GM21447 (cell line): ENCODE results near the gene MTF2.

ENCODE experiments used
- ATAC-seq: cut with Tn5 transposase; IDR thresholded peaks from one replicate; pipeline ENCODE4 v1.9.1; 2021; ENCODE audit not compliant: unreplicated experiment

MTF2 gene

DNA sequence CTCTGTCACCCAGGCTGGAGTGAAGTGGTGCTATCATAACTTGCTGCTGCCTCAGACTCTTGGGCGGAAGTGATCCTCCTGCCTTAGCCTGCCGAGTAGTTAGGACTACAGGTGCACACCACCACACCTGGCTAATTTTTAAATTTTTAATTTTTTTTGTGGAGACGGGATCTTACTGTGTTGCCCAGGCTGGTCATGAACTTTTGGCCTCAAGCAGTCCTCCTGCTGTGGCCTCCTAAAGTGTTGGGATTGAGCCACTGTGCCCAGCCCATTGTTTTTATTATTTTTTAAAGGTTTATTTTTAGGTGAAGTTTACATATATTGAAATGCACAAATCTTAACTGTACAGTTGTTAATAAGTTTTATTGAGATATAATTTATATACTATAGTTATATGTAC is 3.2 kb downstream of the MTF2 start:
- ATAC-seq = no peak

DNA sequence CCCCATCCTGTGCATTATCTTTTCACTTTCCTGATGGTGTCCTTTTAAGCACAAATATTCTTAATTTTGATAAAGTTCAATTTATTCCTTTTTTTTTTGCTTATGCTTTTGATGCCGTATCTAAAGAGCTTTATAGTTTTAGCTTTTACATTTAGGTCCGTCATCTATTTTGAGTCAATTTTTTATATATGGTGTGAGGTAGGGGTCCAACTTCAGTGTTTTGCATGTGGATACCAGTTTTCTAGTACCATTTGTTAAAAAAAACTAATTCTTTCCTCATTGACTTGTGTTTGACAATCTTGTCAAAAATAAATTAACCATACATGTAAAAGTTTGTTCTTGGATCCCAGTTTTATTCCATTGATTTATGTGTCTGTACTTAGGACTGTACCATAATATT is 4.9 kb downstream of the MTF2 start:
- ATAC-seq = no peak

DNA sequence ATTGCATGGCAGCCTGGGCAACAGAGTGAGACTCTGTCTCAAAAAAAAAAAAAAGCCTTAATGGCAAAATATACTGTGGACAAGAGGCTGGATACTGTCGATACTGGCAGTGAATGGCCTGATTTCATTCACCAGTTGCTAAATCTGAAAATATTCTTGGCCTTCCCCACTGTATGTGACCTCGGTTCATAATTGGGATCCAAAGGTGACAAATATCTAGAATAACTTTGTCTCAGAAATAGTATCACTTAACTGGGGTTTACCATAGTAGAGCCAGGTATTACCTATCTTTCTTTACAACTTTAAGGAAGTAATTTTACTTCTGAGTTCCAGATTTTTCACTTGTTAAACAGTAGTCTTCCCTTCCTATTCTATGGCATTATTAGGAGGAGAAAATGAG is 8.4 kb downstream of the MTF2 start:
- ATAC-seq = no peak

DNA sequence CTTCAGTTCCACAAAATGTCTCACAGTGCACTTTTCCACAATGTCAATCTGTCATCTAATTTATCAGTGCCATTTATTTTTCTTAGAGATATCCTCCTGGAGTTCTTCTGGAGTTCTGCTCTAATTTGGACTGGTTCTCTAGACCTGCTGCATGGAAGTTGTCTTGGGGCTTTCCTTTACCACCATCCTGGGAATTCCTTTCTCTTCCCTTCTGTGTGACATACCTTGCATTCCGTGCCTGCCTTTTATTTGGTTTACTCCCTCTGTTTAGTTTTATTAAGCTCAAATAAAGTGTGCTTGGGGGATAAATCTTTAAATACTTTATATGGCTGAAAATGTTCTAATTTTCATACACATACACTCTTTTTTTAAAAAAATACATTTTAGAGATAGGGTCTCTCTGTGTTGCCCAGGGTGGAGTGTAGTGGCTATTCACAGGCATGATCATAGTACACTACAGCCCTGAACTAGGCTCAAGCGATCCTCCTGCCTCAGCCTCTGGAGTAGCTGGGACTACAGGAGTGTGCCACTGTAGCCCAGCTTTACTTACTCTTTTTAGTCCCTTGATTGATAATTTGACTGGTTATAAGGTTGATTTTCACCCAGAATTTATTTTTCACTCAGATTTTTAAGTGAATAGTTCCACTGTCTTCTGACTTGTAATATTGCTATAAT is 14.4 kb downstream of the MTF2 start:
- ATAC-seq = no peak

DNA sequence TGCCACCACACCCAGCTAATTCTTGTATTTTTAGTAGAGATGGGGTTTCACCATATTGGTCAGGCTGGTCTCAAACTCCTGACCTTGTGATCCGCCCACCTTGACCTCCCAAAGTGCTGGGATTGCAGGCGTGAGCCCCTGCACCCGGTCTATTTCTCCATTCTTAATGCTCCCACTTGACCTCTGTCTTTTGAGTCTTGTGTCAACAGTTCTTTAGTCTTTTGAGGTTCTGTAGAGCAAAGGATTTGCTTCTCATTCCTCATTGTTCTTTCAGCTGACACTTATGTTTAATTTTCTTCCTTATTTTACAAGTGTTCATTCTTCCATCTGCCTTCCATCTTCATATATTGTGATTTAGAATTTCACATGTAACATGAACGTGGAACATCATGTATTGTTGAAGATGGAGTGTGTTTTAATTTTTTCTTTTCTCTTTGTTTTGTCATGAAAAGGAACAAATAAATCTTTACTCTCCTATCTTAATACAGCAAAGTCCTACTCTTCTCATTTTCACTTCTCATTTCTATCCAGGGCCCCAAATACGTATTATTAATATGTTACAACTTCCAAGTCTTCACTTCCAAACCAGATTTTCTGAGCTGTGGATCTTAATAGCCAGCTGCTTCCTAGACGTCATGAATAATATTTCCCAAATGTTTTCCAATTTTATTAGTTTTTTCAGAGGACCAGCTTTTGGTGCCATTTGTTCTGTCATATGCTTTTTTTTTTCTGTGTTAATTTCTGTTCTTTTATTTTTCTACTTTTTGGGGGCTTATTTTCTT is 16.9 kb downstream of the MTF2 start:
- ATAC-seq = no peak

DNA sequence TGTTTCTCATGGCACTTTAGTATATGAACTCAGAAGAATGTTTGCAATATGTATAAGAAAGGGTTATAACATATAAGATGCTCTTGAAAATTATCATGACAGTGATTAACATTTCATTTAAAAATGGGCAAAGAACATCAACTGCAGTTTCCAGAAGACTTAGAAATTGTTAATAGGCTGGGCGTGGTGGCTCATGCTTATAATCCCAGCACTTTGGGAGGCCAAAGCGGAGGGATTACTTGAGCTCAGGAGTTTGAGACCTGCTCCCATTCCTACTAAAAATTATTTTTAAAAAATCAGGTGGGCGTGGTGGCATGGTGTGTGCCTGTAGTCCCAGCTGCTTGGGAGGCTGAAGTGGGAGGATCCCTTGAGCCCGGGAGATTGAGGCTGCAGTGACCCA is 23.1 kb downstream of the MTF2 start:
- ATAC-seq = no peak

DNA sequence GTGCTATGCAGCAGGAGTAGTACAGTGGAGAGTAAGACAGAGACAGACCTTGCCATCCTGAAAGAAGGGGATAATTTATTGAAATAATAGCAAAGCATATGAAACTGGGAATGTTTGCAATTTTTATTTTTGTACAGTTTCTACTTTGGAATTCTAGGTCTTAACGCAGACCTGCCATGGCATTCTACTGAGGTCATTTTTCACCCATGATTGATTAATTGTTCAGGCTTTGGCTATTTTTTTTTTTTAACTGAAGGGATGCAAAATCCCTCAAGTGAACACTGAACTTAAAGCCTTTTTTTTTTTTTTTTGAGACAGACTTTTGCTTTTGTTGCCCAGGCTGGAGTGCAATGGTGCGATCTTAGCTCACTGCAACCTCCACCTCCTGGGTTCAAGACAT is 27.1 kb downstream of the MTF2 start:
- ATAC-seq = no peak

DNA sequence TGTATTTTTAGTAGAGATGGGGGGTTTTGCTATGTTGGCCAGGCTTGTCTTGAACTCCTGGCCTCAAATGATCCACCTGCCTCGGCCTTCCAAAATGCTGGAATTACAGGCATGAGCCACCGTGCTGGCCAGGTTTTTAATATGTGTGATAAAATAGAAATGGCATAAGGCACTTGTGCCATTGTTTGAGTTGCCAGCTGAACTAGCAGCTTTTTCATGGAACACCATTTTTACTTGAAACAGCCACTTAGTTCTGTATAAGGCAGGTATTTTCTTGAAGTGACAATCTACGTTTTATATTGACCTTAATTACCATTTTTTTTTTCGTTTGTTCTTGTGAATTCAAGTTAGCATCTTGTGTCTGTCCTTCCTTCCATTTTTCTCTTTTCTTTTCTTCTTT is 28.3 kb downstream of the MTF2 start:
- no peak for ATAC-seq

DNA sequence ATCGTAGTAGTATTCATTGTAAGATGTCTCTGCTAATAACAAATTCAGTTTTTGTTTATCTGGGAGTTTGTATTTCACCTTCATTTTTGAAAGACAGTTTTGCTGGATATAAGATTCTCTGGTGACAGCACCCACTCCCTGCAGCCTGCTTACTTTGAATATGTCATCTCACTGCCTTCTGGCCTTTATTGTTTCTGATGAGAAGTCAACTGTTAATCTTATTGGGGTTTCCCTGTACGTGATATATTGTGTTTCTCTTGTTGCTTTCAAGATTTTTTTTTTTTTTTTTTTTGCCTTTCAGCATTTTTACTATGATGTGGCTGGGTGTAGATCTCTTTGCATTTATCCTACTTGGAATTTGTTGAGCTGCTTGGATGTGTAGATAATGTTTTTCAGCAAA is 29.3 kb downstream of the MTF2 start:
- no peak for ATAC-seq

DNA sequence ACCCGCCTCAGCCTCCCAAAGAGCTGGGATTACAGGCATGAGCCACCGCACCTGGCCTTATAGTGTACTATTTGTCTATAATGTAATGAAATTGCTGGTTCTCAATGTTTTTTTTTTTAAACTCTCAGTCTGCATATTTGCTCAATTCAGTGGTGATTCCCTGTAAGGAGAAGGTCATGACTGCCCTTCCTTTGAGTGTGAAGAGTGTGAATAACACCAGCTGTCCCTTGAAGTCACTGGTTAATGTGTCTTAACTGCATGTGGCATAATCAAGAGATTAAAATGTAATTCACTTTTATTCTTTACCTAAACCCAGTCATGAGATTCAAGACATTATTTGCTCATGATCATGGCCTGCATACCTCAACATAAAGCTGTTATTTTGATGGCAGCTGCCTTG is 30.5 kb downstream of the MTF2 start:
- no peak for ATAC-seq

DNA sequence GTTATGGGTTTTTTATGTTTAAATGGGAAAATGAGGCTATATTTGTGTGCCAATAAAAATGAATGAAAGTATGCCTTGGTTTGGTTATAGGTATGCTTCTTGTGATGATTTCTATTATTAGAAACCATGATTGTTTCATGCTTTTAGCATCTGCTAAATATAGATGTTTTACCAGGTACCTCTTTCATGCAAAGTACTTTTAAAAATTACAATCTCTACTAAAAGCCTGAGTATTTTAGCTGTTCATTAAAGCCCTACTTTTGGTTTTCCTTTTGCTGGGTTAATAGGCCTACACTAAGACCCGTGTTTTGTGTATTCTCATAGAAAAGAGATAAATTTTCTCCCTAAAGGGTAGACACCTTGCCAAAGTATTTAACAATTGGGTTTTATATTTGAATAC is 32.0 kb downstream of the MTF2 start:
- no peak for ATAC-seq

DNA sequence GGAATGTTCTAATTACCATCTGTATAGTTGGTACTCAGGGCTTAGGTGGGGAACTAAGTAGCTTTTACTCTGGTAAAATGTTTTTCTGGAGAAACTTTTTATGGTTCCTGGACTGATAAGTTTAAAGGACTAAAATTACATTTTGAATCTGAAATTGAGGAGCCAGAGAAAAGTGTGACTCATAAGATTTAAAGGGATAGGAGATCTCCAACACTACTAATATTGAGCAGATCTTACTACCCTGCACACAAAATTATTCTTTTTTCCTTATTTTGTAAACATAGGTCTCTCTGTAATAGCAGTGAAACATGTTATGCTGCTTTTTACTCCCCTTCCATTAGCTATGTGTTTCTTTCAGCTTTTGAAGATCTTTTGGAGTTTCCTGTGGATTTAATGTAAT is 32.5 kb downstream of the MTF2 start:
- ATAC-seq = no peak

DNA sequence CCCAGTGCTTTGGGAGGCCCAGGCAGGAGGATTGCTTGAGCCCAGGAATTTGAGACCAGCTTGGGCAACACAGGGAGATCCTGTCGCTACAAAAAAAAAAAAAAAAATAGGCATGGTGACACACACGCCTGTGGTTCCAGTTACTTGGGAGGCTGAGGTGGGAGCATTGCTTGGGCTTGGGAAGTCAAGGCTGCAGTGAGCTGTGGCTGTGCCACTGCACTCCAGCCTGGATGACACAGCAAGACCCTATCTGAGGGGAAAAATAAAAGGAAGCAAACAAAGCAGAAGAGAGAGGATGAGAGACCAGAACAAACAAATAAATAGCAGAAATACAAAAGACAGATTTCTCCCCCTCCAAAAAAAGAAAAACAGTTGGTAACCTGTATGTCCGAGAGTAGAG is 34.0 kb downstream of the MTF2 start:
- no peak for ATAC-seq

DNA sequence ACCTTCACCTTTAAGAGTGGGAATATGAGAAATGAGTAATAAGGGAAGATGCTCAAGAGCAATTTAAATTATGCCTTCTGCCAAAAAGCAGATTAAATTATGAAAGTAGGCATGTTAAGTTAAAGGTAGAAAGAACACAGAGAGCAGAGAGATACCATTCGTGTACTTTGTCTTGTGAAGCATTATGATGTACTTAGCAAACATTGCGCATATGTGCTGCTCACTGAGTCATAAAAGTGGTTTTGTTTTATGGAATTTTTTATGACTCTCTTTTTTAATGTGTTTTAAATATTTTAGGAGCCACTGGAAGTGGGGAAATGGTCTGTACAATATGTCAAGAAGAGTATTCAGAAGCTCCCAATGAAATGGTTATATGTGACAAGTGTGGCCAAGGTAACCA is 35.3 kb downstream of the MTF2 start:
- no peak for ATAC-seq

DNA sequence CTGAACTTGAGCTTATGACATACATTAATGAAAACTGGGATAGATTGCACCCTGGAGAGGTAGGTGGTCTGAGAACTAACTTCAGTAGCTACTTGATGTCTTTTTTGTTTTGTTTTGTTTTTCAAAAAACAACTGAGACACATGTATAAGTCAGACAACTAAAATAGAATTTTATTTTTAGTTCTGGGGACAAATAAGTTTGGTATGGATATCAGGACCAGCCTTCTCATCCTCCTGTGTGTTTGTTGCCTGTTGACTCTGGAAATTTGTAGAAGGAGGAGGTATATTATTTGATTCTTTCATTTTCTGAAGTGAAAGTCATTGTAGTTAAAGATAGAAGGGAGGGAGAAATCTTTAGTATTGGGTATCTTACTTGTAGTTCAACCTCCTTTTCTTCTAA is 41.5 kb downstream of the MTF2 start:
- ATAC-seq = no peak

DNA sequence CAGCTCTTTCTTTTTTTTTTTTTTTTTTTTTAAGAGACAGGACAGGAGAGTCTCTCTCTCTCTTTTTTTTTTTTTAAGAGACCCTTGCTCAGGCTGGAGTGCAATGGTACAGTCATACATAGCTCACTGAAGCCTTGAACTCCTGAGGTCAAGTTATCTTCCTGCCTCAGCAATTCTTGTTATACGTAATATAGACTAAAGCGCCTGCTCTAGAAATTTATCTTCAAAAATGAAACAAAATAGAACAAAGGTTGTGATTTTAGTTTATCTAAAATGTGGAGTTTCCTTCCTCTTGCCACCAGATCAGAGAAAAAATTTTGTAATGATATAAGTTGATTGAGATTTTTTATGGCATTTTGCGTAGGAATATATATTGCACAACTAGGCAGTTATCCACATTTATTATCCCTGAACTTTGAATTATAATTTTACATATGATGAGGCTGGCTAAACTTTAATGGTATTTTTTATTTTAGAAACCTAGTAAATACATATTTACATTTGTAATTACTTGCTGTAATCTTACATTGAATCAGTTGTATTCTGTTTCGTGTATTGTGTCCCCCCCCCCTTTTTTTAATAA is 44.2 kb downstream of the MTF2 start:
- no peak for ATAC-seq

DNA sequence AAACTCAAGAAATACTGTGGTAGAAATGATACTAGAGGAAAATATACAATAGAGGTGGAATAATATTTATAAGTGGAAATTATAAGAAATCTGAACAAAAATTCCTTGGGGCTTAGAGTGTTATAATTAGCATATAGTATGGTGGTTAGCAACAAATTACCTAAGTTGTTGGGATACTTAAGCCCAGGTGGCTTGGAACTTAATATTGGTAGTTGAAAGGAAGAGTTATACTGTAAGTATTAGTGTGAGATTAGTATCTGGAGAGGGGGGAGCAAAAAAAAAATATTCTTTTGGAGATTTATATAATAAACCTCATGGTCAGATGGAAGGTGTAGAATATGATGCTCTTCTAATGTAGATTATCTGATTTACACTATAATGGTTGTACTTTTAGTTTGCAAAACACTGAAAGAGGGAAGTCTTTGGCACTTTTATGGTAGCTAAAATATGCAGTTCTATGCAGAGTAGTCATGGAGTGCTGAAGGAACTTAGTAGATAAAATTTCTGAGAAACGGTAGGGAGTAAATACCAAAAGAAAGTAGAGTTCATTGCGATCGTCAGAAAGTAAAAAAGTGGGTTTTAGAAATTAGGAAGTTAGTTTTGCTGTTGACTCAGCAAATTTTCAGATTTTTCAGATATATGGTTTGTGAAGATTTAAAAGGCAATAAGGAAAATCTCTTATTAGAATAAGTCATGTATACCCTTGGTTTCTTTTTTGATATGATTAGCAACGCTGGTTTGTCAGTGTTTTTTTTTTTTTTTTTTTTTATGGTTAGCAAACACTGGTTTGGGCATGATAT is 45.7 kb downstream of the MTF2 start:
- ATAC-seq = no peak

DNA sequence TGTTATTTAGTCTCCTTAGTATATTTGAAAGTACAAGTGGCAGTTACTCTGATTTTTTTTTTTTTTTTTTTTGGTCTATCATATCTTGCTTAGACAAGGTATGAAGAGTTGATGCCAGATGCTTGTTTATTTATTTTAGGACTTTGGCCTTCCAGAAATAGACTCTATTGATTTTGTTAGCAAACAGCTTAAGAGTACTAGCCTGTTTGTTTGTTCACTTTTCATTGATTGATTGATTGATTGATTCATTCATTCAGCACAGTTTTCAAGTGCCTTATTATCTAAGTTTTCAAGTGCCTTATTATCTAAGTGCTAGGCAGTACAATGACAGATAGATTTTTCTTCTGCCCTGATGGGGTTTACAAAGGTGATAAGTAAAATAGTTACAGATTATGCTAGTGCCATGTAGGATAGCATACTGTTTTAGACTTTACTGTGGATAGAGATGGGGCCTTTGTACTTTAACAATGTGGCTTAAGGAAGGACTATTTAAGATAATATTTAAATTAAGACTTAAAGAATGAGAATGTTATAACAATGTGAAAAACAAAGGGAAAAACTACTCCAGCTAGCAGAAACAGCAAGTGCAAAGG is 50.5 kb downstream of the MTF2 start:
- no peak for ATAC-seq

DNA sequence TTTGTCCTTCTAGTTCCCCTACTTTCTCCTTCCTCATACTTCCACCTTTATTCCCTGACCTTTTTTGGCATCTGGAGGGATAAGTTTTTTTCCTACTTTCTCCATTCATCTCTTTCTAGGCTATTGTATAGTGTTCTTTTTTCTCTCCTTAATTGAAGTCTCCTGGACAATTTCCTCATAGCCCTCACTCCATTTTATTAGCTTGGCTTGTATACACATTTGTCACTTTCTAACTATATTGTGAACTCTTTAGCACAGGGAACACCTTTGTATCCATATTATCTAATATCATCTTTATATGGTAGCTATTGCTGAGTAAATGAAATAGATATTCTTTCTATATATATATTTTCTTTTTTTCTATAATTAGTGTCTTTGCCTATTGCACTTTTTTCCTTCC is 53.6 kb downstream of the MTF2 start:
- ATAC-seq = no peak

DNA sequence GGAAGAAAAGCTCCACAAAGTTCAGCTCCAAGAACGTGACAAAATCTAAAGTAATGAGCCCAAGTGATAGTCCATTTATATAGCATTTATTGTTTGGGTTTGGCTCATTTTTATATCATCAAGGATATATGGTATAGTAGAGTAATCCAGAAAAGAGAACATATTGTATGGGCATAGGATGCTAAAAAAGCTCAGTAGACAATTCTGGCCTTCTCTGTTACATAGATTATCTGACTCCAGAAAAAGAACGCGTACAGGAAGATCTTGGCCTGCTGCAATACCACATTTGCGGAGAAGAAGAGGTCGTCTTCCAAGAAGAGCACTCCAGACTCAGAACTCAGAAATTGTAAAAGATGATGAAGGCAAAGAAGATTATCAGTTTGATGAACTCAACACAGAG is 57.4 kb downstream of the MTF2 start:
- no peak for ATAC-seq

DNA sequence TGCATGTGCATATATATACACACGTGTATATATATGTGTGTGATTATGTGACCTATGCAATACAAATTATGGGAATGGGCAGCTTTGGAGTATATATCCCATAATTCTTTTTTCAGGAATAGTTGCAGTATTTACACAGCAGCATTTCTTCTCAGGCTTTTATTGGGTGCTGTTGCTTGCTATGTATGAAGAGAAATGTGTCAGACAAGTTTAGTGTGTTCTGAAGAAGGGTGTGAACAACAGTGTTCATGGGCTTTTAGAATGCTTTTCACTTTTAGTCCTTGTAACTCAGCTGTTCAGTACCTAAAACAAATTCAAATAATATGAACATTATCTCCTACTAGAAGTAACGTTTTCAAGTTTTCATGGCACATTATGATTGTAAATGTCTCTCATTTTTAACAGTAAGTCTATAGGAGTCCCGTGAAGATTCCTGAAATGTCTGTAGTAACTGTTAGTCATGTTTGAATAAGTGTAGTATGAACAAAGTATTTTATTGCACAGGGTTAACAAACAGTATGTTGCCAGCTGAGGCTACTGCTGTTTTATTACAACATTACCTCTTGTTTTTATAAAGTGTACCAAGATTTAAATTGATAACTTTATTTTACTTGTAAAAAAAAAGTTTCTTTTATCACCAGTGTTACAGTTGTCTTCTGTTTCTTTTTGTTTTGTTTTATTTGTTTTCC is 58.7 kb downstream of the MTF2 start:
- ATAC-seq = no peak
